NCI-H460 (cell line): ENCODE data around the gene IGFN1. TPM values are rescaled to one million over a fixed set of nuclear protein-coding genes. Genes with fewer than 3 reads are reported as not detected.

ENCODE experiments used
- total RNA-seq: library from RNA; depleted of rRNA; stranded (reverse); fragments of >200 nt; shearing (Covaris generic); gene quantifications from 2 replicates; pipeline ENCODE4 v1.2.3, GENCODE V29; 2014; rRNA removed

IGFN1 gene
- total RNA-seq, 1 experiment from 2014 or later = 2.2 TPM

Other genes with a start within 250 kb of the IGFN1 start
- 0.17 and 0.22 TPM in 2 replicates for gene KIF21B, start 167.1 kb upstream of the IGFN1 start, total RNA-seq
- not detected in 2 replicates for gene CACNA1S, start 78.4 kb upstream of the IGFN1 start, total RNA-seq
- gene ASCL5, start 63.6 kb upstream of the IGFN1 start, total RNA-seq = 0.15 TPM in 1 of 2 replicates, not detected in the other
- 107 and 113 TPM in 2 replicates for gene TMEM9, start 36.4 kb upstream of the IGFN1 start, total RNA-seq
- 0.03 and 0.07 TPM in 2 replicates for gene PKP1, start 92.7 kb downstream of the IGFN1 start, total RNA-seq
- not detected in 2 replicates for gene TNNT2, start 186.9 kb downstream of the IGFN1 start, total RNA-seq
- gene LAD1, start 208.5 kb downstream of the IGFN1 start, total RNA-seq = not detected in 2 replicates
- 1.9 TPM in 1 of 2 replicates, not detected in the other for gene TNNI1, start 230.9 kb downstream of the IGFN1 start, total RNA-seq